ENCODE results near the gene MEOX1.
"Not testable (repeated sequence)": the region's sequence is repeated elsewhere in the genome, so short reads cannot be mapped to it uniquely, and the experiment has no call there.

MEOX1 gene

GRCh38 chr17:43615330-43616028 lies 46.2 kb downstream of the MEOX1 start:
- DNase-seq = no peak

DNA sequence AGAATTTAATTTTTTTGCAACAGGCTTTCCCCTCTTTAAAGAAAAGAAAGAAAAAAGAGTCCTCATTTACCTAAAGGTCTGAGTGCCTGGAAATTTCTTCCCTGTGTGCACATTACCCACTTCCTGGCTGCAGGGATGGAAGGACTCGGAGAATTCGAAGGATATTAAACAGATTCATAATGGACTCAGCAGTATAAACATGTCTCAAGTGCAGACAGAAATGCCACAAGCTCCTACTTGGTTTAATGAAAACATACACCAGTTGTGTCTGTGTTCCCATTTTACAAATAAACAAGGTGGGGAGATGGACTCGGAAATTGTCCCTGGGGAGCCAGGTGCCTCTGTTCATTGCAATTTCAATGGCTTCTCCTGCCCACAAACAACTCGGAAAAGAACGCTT lies 47.2 kb downstream of the MEOX1 start:
- DNase-seq = no peak

DNA sequence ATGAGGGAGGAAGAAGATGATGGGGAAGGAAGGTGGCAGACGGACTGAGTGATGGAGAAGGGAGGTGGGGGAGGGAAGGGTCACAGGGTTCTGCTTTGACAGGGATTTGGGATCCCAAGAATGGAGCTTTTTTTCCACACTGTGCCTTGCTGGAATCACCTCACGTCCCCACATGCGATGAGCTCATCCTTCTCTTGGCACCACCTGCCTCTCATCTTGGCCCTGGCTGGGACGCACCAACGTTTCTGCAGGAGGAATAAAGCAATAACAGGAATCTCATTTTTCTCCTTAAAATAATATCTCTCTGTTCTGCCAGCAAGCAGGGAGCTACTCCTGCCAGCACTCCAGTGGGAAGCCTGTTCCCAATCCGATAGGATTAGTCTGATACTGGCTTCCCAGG lies 47.8 kb downstream of the MEOX1 start:
- no peak for DNase-seq

DNA sequence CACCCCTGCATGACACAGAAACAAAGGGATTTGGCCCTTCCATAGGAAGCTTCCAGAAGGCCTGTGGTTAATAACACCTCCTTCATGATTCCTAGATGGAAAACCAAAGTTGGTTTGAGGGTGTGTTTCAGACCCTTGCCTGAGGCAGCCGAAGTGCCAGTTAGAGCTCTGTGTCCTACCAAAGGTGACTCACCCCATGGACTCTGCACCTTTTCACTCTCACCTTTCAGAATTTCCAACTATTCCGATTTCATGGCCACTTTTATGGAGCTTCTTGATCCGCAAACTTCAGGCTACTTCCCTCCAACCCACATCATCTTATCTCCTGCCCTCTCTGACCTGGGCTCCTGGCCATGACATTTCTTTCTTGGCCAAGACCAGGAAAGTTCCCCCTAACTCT lies 49.2 kb downstream of the MEOX1 start:
- no peak for DNase-seq

DNA sequence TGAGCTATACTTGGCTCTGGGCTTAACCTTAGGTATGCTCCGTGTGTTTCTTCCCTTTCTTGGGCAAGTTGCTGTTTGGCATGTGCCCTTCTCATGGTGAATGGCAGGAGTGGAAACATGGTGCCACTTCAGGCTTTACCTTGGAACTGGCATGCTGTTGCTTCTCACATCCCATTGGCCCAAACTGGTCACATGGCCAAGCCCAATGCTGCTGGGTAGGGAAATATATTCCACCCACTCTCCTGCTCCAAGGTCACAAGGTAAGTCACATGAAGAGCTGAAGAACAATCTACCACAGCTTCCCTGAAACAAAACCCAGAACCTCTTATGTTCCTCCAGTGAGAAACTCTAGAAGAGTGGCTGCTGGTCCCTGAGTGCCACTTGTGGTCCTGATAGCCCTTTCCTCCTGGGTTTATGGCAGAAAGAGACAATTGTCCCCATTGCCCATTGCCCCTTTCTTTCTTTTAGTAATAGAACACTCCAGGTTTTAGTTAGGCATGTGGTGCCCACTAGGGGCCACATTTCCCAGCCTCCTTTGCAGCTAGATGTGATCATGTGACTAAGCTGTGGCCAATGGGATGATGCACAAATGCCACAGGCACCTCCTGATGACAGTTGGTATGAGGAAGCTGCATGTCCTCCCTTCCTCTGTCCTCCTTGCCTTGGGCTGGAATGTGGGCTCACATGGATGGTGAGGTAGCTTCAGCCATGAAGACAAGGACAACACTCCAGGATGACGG lies 50.3 kb downstream of the MEOX1 start:
- DNase-seq = no peak

DNA sequence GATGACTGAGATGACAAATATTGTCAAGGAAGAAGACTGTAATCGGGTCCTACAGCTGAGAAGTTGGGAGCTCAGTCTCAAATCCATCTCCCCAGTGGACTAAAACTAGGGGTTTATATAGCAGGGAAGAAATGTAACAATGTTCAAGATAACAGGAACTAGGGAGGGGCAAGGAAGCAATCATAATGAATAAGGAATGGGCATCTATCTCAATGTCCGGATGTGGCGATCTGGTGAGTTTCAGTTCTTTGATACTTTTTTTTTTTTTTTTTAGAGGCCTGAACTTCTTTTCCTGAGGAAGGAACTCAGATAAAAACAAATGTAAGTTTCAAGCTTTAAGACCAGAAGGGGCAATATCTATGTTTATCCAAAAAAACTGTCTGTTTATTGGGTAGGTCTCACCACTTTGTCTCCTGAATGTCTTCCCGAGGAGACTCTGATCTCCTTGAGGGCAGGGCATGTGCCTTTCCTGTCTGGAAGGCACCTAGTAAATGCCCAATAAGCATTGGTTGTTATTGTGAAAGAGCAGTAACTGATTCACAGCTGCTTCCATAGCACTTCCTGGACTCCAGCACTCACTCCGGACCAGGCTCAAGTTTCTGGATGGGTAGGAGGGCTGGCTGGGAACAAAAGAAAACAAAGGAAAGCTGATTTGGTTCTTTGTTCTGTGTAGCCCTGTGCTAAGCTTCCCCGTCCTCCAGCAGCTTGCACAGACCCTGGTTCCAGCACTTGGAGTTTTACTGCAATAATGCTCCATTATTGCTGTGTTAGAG lies 51.9 kb downstream of the MEOX1 start:
- DNase-seq = no peak

DNA sequence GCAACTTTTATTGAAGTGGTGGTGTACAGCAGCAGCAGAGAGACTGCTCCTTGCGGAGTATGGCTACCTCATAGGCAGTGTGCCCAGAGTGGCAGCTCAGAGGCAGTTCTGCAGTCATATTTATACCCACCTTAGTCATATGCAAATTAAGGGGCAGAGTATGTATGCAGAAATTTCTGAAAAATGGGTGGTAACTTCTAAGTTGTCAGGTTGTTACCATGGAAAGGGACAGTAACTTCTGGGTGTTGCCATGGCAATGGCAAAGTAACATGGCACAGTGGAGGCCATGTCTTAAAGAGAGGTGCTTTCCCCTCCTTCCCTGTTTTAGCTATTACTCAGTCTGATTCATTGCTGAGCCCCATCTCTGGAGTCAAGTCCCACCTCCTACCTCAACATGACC lies 53.4 kb downstream of the MEOX1 start:
- no peak for DNase-seq

DNA sequence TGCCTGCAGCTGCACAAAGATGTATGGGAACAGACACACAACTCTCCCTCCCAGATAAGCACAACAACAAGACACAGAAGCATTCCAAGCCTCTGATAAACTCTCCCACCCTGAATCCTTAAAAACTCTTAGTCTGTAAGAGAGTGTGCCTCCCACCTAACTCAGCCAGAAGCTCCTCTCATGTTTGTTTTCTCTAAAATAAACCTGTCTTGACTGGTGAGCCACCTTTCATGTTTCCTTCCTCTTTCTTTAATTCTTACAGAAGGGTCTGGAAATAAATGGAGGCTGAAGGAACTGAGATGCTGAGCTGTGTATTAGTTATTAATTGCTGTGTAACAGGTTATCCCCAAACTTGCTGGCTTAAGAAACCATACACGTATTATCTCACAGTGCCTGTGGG lies 57.2 kb downstream of the MEOX1 start:
- DNase-seq = no peak

DNA sequence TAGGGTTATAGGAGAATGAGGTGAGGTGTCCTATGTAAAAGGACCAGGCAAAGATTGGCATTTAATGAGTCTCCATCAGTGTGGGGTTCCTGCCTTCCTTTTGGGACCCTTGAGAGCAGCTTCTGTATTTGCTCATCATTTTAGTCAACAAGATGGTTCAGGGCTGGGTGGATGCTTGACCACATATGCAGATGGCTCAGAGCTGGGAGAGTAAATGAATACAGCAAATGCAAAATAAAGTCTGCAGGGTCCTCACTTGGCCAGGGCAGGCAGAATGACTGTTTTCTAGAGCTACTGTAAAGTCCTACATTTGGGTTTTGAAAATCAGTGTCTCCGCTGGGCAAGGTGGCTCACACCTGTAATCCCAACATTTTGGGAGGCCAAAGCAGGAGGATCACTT lies 58.4 kb downstream of the MEOX1 start:
- no peak for DNase-seq

GRCh38 chr17:43602556-43602955 lies 59.2 kb downstream of the MEOX1 start:
- not testable (repeated sequence) for DNase-seq

- DNase-seq = no peak
Observed at GRCh38 chr17:43601280-43602039, 60.3 kb downstream of the MEOX1 start.

GRCh38 chr17:43599835-43600234 lies 61.9 kb downstream of the MEOX1 start:
- DNase-seq = no peak

DNA sequence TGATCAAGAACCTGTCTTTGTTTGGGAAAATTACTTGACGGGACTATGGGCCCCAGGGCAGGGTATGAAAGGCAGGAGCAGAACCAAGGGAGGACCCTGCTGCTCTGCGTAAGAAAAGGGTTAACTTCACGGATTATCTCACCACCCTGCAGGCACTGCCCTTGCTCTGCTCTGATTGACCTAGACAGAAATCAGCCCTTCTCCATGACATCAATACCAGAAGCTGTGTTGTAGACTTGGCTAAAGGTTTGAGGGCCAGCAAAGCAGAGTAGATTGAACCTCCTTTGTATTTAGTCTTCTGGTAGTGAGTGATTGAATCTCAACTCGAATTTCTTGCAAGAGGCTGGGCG lies 62.7 kb downstream of the MEOX1 start:
- no peak for DNase-seq

GRCh38 chr17:43598357-43599045 lies 63.2 kb downstream of the MEOX1 start:
- no peak for DNase-seq

DNA sequence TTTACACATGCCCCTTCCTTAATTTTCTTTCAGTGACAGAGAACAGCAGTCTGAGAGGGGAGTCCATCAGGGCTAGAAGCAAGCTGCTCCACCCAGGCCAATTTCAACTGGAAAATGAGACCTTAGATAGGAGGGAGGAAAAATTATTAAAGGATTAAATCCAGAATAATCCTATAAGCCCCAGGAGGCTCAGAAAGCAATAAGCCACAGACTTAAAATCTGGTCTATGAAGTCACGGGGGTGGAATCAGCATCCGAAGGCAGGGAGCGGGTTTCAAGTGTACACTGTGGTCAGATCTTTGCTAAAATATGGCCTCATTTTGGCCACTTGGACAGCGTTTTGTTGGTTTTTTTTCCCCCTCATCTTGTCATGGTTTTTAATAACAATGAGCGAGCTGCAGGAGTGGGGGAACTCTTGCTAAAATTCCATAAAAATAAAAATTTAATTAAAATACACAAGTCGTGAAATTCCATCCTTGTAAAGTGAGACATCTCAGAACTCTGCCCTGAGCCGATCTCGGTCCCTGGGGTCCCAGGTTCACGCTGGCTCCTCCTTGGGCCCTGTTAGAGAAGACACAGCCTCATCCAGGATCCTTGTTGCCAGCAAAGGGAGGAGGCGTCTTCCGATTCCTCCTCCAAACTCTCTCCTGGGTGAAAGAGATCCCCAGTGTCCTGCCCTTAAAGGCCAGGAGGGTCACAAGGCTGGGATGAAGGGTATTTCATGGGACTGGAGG lies 63.9 kb downstream of the MEOX1 start:
- DNase-seq = no peak

- DNase-seq = no peak
Observed at GRCh38 chr17:43595466-43595865, 66.3 kb downstream of the MEOX1 start.

DNA sequence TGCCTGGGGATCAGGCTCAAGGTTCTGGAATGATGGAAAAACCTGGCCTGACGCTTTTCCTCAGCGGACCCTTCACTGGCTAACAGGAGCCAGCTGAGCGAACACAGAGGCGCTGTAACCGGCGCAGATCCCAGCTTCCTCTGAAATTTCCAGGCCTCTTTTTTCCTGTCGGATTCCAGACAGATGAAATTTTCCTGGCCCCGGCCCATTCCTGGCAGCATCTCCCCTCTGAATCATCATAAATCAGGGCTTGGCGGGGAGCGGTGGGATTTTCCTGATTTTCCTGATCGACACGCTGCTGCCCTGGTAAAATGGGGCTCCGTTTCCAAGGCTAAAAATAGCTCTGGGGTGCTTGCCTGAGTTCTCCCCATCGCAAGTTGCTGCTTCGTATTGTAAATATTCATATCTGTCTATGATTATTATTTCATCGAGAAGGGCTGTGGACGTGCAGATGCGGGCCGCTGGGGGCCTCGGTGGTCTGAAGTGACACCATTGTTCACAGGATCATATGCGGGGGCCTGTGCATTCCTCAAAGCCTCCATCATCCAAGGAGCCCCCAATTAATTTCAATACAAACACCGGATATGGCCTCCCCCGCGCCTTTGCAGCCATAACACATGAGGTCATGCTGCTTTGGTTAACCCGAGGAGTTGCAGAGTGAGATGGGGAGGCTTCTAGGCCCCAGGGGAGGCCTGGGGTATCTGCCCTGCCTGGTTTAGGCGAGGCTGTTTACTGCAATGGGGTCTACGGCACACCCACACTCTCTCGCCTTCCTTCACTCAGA lies 69.8 kb downstream of the MEOX1 start:
- no peak for DNase-seq

DNA sequence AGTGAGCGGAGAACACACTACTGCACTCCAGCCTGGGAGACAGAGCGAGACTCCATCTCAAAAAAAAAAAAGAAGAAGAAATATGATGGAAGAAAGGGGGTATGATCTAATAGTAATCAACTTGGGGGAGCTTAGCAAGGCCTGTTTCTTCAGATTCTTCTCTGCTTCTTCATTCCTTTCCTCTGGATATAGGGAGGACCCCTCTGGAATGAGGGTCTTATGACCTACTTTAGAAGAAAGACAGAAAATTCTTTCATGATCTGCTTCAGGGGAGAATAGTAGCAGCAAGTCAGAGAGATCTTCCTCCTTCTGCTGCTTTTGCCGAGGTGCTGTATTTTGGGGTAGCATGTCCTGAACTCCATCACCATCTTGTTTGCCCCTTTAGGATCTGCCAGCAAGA lies 70.7 kb downstream of the MEOX1 start:
- no peak for DNase-seq

Data from Kasumi-1 (cell line).